Epithelial cell of esophagus (primary cell): Measurements from ENCODE around the gene CCSER1.

Source experiments
- DNase-seq: peaks from one replicate; pipeline ENCODE4 v3.0.0; 2010; ENCODE audit warnings: low read depth
- H3K4me3 ChIP-seq: 2 replicates; pipeline ENCODE4 v1.5.1; 2011; ENCODE audit warnings: mild to moderate bottlenecking, low read length, control low read depth
- TF ChIP-seq, protein P1 (sequence below): IDR thresholded peaks from 2 replicates; pipeline ENCODE4 v1.5.1; 2011; ENCODE audit warnings: low read depth, mild to moderate bottlenecking, low read length, control low read depth, inconsistent platforms; ENCODE audit not compliant: insufficient read depth; ENCODE audit errors: missing control alignments

Gene CCSER1

DNA sequence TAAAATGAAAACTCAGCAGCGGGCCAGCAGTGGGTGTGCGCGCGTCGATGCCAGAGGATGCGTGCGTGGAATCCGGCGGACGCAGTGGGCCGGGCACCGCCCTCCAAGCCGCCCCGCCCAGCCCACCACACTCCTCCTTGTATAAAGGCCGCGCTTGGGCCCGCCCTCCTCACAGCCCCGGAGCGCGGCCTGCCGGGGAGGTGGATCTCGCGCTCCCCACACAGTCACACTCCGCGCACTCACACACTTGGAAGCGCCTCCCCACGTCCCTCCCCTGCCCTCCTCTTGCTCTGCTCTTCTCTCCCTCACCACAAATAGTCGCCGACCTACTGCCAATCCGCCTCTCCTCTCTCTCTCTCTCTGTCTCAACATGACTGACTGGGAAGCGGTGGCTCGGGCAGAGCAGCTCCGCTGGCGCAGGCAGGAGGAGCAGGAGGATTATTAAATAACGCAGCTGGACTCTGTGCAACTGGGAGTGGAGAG lies at the start of gene CCSER1:
CCSER1 (plus strand) TSS at position 172 of the 483 bp plus-strand sequence.
- peak; percentile 75 for DNase-seq
- peak within 1 kb of the TSS; percentile 65 for H3K4me3 ChIP-seq

DNA sequence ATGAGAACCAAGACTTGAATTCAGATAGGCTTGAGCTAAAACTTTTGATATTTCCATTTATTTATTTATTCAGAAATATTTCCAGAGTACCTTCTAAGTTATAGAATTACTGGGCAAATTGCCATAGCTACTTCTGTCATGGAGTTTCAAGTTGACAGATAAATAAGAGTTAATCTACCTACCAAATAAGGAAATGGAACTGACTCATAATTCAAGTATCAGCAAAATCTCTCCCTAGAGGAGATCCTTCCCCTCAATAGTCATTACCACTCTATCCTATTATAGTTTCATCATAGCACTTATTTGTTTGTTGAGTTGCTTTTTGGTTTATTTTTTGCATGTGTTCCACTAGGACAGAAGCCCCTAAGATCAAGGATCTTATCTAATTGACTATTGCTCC lies 48.8 kb upstream of the CCSER1 start:
- H3K4me3 ChIP-seq = no peak overlapping the region
- peak; percentile 57 for DNase-seq
- TF ChIP-seq, protein P1, sequence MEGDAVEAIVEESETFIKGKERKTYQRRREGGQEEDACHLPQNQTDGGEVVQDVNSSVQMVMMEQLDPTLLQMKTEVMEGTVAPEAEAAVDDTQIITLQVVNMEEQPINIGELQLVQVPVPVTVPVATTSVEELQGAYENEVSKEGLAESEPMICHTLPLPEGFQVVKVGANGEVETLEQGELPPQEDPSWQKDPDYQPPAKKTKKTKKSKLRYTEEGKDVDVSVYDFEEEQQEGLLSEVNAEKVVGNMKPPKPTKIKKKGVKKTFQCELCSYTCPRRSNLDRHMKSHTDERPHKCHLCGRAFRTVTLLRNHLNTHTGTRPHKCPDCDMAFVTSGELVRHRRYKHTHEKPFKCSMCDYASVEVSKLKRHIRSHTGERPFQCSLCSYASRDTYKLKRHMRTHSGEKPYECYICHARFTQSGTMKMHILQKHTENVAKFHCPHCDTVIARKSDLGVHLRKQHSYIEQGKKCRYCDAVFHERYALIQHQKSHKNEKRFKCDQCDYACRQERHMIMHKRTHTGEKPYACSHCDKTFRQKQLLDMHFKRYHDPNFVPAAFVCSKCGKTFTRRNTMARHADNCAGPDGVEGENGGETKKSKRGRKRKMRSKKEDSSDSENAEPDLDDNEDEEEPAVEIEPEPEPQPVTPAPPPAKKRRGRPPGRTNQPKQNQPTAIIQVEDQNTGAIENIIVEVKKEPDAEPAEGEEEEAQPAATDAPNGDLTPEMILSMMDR = no peak

More for the DNA sequence above, at the start of gene CCSER1:
- TF ChIP-seq, protein P1 = peak; percentile 9

- no peak overlapping the region for H3K4me3 ChIP-seq
- TF ChIP-seq, protein P1 = no peak
- no peak for DNase-seq
Measured at GRCh38 chr4:90080116-90080515, 47.1 kb upstream of the CCSER1 start.

- DNase-seq = no peak
- no peak overlapping the region for H3K4me3 ChIP-seq
- TF ChIP-seq, protein P1 = no peak
Measured at GRCh38 chr4:90081432-90082144, 45.6 kb upstream of the CCSER1 start.

DNA sequence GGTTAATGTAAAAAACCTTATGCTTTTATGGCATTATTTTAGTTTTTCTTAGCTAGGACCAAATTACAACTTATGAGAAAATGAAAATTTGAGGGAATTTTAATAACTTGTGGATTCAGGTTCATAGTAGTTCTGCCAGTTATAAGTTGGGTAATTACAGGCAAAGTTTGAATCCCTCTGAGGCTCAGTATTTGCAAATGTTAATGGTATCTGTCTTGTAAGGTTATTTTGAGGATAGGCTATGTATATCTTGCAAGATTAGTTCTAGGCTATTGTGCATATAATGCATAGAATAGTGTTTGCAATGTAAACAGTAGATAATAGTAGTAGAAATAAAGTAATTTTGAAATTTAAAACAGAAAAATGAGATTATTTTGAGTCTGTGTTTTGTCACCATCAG lies 44.7 kb upstream of the CCSER1 start:
- DNase-seq = no peak

GRCh38 chr4:90084277-90084966 lies 42.8 kb upstream of the CCSER1 start:
- H3K4me3 ChIP-seq = no peak overlapping the region
- TF ChIP-seq, protein P1 = no peak
- no peak for DNase-seq

More for the DNA sequence above, 44.7 kb upstream of the CCSER1 start:
- TF ChIP-seq, protein P1 = no peak
- no peak overlapping the region for H3K4me3 ChIP-seq
